Nephron (organoid): ENCODE data around the gene ANGPTL2.
A peak's percentile ranks its signal among the peaks of the same experiment; 100 is the strongest.

Experiments used
- H3K27ac Mint-ChIP-seq, 3 experiments: 2 replicates each; pipeline ENCODE4 v1.8.0; 2020; ENCODE audit warnings: mixed read lengths in 3 of 3, mild to moderate bottlenecking in 2 of 3, moderate library complexity in 1 of 3
- H3K27me3 Mint-ChIP-seq: 2 replicates; pipeline ENCODE4 v1.8.0; 2021; ENCODE audit warnings: low read depth, mild to moderate bottlenecking, moderate library complexity, mixed read lengths
- H3K36me3 Mint-ChIP-seq: 2 replicates; pipeline ENCODE4 v1.8.0; 2020; ENCODE audit warnings: low read depth, mixed read lengths
- H3K4me1 Mint-ChIP-seq: 2 replicates; pipeline ENCODE4 v1.8.0; 2020; ENCODE audit warnings: mixed read lengths
- H3K4me3 Mint-ChIP-seq, 3 experiments: 2 replicates each; pipeline ENCODE4 v1.8.0; 2020; ENCODE audit warnings: mild to moderate bottlenecking in 3 of 3, mixed read lengths in 3 of 3, moderate library complexity in 2 of 3
- H3K9me3 Mint-ChIP-seq: 2 replicates; pipeline ENCODE4 v1.8.0; 2020; ENCODE audit warnings: mixed read lengths
- TF ChIP-seq, protein P1 (sequence below), 3 experiments: fragments of 200-600 bp; sonication (generic); IDR thresholded peaks; one replicate each; pipeline ENCODE4 v1.5.0; 2021; ENCODE audit warnings: antibody characterized with exemption in 3 of 3; ENCODE audit not compliant: unreplicated experiment in 3 of 3

ANGPTL2 gene

DNA sequence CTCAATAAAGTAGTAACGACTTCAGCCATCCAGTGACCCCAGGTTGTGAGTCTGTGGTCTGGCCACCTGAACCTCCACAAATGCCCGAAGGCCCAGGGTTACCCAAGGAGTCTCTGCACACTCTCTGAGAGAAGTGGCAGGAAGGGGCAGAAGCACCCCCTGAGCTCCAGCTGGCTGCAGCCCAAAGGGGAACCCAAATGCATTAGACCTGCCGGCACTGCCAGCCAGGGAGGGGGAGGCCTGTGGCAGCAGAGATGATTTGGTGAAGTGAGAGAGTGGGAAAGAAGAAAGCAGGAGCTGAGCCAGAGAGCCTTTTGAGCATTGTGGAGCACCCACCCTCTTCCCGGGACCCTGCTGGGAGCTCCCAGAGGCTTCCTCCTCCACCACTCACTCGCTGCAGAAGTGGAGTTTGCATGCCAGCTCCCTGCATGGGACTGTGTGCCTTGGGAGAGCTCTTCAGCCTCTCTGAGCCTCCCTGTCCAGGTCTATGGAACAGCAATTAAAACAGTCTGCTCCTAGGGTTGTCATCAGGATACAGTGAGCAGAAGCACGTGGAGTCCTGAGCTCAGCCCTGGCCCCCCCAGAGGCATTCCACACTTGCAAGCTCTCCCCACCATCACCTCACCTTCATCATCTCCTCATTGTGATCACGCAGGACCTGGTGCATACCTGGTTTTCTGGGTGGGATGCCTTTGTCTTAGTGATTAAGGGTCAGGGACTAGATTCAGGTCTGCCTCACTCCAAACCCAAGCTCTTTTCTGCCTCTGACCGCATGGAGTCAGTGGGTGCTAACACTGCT lies 13.8 kb upstream of the ANGPTL2 start:
- H3K36me3 Mint-ChIP-seq = no peaks in the 10 kb centered on the region

DNA sequence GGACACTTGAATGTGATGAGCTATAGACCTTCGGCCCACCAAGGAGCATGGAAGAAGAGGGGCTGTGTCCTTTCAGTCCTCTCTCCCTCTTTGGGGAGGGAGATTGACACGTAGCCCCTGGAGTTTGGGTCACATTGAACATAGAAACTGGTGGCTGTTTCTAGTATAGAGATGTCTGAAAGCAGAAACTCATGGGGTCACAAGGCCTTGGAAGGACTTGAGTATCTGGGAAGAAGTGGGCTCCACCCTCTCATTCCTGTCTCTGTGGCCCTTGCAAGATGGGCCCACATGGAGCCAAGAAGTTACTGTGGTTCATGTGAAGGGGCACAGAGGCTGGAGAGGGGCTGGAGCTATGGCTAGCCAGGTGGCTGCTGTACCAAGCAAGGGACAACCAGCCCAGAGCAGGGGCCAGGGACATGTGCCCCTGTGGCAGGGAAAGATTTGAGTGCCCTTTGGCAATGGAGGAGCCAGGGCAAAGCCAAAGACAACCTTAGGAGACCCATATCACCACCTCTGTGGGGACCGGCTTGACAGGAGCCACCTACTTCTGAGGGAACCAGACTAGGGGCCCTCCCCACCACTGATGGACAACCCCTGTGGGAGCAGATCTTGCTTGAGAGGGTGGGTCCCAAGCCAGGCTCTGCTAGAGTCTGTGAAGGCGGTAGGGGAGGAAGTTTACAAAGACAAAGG lies 12.8 kb upstream of the ANGPTL2 start:
- Mint-ChIP-seq H3K27me3 (peaks cover 4% of the 10 kb centered on the region), H3K4me1 (peaks cover 74% of the 10 kb centered on the region), H3K36me3 (no peaks in the 10 kb centered on the region), H3K9me3 (no peaks in the 10 kb centered on the region), H3K4me3 (no peak overlapping the region), H3K27ac (peak overlapping the region in 2 of 3 experiments; percentile 90 to 91)
- TF ChIP-seq, protein P1, sequence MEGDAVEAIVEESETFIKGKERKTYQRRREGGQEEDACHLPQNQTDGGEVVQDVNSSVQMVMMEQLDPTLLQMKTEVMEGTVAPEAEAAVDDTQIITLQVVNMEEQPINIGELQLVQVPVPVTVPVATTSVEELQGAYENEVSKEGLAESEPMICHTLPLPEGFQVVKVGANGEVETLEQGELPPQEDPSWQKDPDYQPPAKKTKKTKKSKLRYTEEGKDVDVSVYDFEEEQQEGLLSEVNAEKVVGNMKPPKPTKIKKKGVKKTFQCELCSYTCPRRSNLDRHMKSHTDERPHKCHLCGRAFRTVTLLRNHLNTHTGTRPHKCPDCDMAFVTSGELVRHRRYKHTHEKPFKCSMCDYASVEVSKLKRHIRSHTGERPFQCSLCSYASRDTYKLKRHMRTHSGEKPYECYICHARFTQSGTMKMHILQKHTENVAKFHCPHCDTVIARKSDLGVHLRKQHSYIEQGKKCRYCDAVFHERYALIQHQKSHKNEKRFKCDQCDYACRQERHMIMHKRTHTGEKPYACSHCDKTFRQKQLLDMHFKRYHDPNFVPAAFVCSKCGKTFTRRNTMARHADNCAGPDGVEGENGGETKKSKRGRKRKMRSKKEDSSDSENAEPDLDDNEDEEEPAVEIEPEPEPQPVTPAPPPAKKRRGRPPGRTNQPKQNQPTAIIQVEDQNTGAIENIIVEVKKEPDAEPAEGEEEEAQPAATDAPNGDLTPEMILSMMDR (IDR thresholded peaks at IDR 0.05; ENCODE audit: unreplicated experiment in 3 of 3) = no peak

More for the DNA sequence above, 13.8 kb upstream of the ANGPTL2 start:
- Mint-ChIP-seq H3K27ac (peak overlapping the region in 1 of 3 experiments; percentile 1), H3K9me3 (no peaks in the 10 kb centered on the region), H3K4me1 (peaks cover 71% of the 10 kb centered on the region), H3K4me3 (no peak overlapping the region), H3K27me3 (peaks cover 4% of the 10 kb centered on the region)
- TF ChIP-seq, protein P1 (IDR thresholded peaks at IDR 0.05; ENCODE audit: unreplicated experiment in 3 of 3) = no peak

DNA sequence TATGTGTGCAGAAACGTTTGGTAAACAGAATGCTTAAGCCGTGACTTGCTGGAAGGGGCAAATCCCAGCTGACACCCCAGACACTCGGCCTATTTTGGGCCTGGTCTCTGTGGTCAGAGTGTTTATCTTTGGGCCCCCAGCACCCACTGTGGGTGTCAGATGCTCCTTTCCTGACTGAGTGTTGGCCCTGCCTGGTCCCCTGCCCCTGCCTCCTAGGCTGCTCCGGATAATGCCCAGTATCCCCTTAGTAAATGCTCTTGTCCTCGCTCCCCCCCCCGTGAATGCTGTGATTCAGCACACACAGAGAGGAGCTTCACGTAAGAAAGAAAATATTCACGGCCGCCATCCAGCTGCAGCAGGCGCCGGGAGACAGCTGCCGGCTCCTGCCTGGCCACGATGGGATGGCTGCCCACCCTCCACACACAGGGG lies 11.3 kb upstream of the ANGPTL2 start:
- Mint-ChIP-seq H3K27me3 (peaks cover 4% of the 10 kb centered on the region), H3K9me3 (no peaks in the 10 kb centered on the region), H3K27ac (peak overlapping the region; percentile 68 to 91 (median 90)), H3K4me1 (peaks cover 73% of the 10 kb centered on the region), H3K36me3 (no peaks in the 10 kb centered on the region), H3K4me3 (peak overlapping the region; percentile 4 to 26 (median 9))
- TF ChIP-seq, protein P1 (IDR thresholded peaks at IDR 0.05; ENCODE audit: unreplicated experiment in 3 of 3) = no peak

DNA sequence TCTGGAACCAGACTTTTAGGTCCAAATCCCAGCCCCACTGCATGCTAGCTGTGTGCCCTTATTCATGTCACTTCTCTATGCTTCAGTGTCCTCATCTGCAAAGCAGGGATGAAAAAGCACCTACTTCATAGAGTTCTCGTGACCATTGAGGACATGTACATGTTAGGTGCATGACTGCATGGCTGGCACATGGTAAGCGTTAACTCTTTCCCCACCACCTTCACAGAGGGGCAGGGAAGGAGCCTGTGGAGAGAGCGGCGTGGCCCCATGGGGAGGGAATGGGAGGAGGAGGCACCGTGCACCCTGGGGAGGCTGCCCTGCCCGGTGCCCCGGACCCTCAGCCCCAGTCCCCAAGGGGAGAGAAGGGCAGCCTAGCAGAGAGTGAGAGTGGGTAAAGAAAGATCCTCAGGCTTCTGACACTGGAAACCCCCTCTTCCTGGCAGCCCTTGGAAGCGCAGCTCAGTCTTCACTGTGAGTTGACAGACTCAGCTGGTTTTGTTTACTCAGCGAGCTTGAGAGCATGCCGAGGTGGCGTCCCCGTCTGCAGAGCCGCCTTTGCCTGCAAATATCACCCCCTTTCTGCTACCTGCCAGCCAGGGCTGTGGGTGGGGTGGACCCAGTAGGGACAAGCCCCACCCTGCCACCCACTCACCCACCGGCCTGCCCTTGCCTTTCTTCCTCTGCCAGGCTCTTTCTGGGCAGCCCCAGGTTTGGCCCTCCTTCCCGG lies 10.6 kb upstream of the ANGPTL2 start:
- Mint-ChIP-seq H3K27ac (peak overlapping the region; percentile 68 to 91 (median 90)), H3K9me3 (no peaks in the 10 kb centered on the region), H3K4me3 (peak overlapping the region in 1 of 3 experiments; percentile 4), H3K4me1 (peaks cover 76% of the 10 kb centered on the region), H3K27me3 (peaks cover 4% of the 10 kb centered on the region), H3K36me3 (no peaks in the 10 kb centered on the region)
- TF ChIP-seq, protein P1 (IDR thresholded peaks at IDR 0.05; ENCODE audit: unreplicated experiment in 3 of 3) = no peak

DNA sequence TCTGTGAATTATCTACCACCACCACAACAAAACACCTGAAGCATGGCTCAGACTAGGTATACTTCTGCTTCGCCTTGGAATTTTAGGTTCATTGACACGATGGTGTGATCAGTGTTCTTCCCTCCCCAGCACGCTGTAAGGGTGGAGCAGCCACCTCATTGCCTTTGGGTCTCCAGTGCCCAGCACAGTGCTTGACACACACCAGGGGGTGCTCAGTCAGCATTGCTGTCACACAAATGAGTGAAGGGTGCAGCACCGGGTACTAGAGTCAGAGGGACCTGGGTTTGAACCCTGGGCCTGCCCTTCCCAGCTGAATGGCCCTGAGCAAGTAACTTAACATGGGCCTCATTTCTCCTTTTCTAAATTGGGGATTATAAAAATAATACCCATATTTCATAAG lies 9.9 kb upstream of the ANGPTL2 start:
- Mint-ChIP-seq H3K36me3 (no peaks in the 10 kb centered on the region), H3K4me1 (peaks cover 69% of the 10 kb centered on the region), H3K9me3 (no peaks in the 10 kb centered on the region), H3K4me3 (no peak overlapping the region), H3K27me3 (peaks cover 4% of the 10 kb centered on the region), H3K27ac (peak overlapping the region in 2 of 3 experiments; percentile 12 to 91)
- TF ChIP-seq, protein P1 (IDR thresholded peaks at IDR 0.05; ENCODE audit: unreplicated experiment in 3 of 3) = no peak
